Activated naive CD8-positive, alpha-beta T cell treated with anti-CD3 and anti-CD28 coated beads for 36 hours (primary cell): Measurements from ENCODE around the gene ADGRG4. TPM values are rescaled to one million over a fixed set of nuclear protein-coding genes. Genes with fewer than 3 reads are reported as not detected.
"Not testable (repeated sequence)": the region's sequence is repeated elsewhere in the genome, so short reads cannot be mapped to it uniquely, and the experiment has no call there.

Experiments
- DNase-seq: peaks from one replicate; pipeline ENCODE4 v3.0.0; 2021
- H3K27ac Mint-ChIP-seq: one replicate; pipeline ENCODE4 v1.8.0; 2022; ENCODE audit warnings: mild to moderate bottlenecking, moderate library complexity, mixed read lengths
- H3K27me3 Mint-ChIP-seq: one replicate; pipeline ENCODE4 v1.8.0; 2022; ENCODE audit warnings: mild to moderate bottlenecking, mixed read lengths
- H3K36me3 Mint-ChIP-seq: one replicate; pipeline ENCODE4 v1.8.0; 2021; ENCODE audit warnings: mild to moderate bottlenecking, mixed read lengths
- H3K4me1 Mint-ChIP-seq: one replicate; pipeline ENCODE4 v1.8.0; 2021; ENCODE audit warnings: mixed read lengths
- H3K4me3 Mint-ChIP-seq: one replicate; pipeline ENCODE4 v1.8.0; 2022; ENCODE audit warnings: mild to moderate bottlenecking, moderate library complexity, mixed read lengths
- H3K9me3 Mint-ChIP-seq: one replicate; pipeline ENCODE4 v1.8.0; 2022; ENCODE audit warnings: mixed read lengths
- total RNA-seq, 2 experiments: library from RNA; stranded (reverse); gene quantifications; one replicate each; pipeline ENCODE4 v1.2.3, GENCODE V29; 2021

The ADGRG4 gene
- total RNA-seq, 2 experiments from 2014 or later = not detected

- Mint-ChIP-seq H3K4me3 (no peak overlapping the region), H3K4me1 (no peaks in the 10 kb centered on the region), H3K36me3 (no peaks in the 10 kb centered on the region), H3K27me3 (peaks cover 8% of the 10 kb centered on the region), H3K27ac (no peak overlapping the region), H3K9me3 (no peaks in the 10 kb centered on the region)
- DNase-seq = no peak
Measured at GRCh38 chrX:136387951-136388502, 87.3 kb downstream of the ADGRG4 start.

DNA sequence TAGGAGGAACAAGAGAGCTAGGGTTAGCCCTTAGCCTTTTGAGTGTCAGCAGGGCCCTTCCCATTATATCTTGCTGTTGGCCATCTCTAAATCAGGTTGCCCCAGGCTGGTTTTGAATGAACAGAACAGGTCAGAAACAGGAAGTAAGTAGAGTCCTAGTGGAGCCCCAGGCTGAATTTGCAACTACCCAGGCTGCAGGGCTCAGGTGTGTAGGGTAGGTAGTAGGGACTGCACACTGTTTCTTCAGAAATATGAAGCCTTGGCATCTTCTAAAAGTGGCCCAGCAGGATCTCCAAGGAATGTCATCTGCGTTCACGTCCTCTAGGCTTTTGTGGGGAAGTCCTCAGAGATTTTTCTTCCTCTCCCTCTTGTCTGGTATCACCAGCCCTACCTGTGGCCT is 90.2 kb downstream of the ADGRG4 start:
- H3K4me1 Mint-ChIP-seq = no peaks in the 10 kb centered on the region
- H3K9me3 Mint-ChIP-seq = no peaks in the 10 kb centered on the region
- no peak for DNase-seq
- H3K4me3 Mint-ChIP-seq = no peak overlapping the region
- peaks cover 7% of the 10 kb centered on the region for H3K27me3 Mint-ChIP-seq
- H3K27ac Mint-ChIP-seq = no peak overlapping the region
- H3K36me3 Mint-ChIP-seq = no peaks in the 10 kb centered on the region

DNA sequence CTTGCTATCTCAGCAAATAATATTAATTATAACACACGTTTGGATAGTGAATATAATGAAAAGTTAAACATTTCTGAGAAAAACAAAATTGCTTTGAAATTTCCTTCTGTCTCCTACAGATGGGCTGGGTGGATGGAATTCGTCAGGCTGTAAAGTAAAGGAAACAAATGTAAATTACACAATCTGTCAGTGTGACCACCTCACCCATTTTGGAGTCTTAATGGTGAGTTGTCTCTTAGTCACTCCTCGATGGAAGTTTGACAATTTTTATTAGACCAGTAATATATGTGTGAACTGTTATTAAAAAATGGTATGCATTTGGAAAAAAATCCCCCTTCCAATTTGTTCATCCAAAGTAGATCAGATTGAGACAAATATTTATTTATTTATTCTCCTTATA is 94.5 kb downstream of the ADGRG4 start:
- Mint-ChIP-seq H3K4me3 (no peak overlapping the region), H3K9me3 (no peaks in the 10 kb centered on the region), H3K36me3 (no peaks in the 10 kb centered on the region), H3K4me1 (no peaks in the 10 kb centered on the region), H3K27ac (no peak overlapping the region), H3K27me3 (no peaks in the 10 kb centered on the region)
- no peak for DNase-seq

GRCh38 chrX:136397001-136397400 is 96.2 kb downstream of the ADGRG4 start:
- no peak for DNase-seq
- Mint-ChIP-seq H3K27me3 (no peaks in the 10 kb centered on the region), H3K4me3 (no peak overlapping the region), H3K27ac (no peak overlapping the region), H3K9me3 (no peaks in the 10 kb centered on the region), H3K36me3 (no peaks in the 10 kb centered on the region), H3K4me1 (no peaks in the 10 kb centered on the region)

DNA sequence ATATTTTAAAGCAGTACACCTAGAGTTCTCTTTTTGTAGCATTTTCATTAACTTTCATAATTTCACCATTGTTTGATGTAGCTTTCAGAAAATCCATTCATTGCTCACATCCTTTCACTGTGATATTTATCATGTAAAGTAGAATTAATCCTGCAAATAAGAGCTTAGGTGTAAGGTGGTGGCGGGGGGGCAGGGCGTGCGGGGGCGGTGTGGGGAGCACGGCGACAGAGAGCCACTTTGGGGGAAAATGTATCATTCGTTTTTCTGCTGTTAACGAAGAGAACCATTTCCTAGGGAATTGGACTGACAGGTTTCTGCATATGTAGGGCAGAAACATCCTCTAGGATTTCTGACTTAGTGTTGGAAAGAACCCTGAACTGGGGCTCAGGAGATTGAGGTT is 104.4 kb downstream of the ADGRG4 start:
- no peak overlapping the region for H3K4me3 Mint-ChIP-seq
- H3K4me1 Mint-ChIP-seq = no peaks in the 10 kb centered on the region
- H3K27ac Mint-ChIP-seq = no peak overlapping the region
- H3K36me3 Mint-ChIP-seq = no peaks in the 10 kb centered on the region
- H3K9me3 Mint-ChIP-seq = no peaks in the 10 kb centered on the region
- no peaks in the 10 kb centered on the region for H3K27me3 Mint-ChIP-seq
- no peak for DNase-seq

GRCh38 chrX:136417806-136418205 is 117.0 kb downstream of the ADGRG4 start:
- DNase-seq = no peak
- Mint-ChIP-seq H3K27ac (no peak overlapping the region), H3K4me1 (no peaks in the 10 kb centered on the region), H3K36me3 (no peaks in the 10 kb centered on the region), H3K9me3 (no peaks in the 10 kb centered on the region), H3K27me3 (peaks cover 3% of the 10 kb centered on the region), H3K4me3 (no peak overlapping the region)

- Mint-ChIP-seq H3K4me3 (no peak overlapping the region), H3K27me3 (peaks cover 3% of the 10 kb centered on the region), H3K36me3 (no peaks in the 10 kb centered on the region), H3K9me3 (no peaks in the 10 kb centered on the region), H3K27ac (no peak overlapping the region), H3K4me1 (no peaks in the 10 kb centered on the region)
- no peak for DNase-seq
Measured at GRCh38 chrX:136421338-136421737, 120.6 kb downstream of the ADGRG4 start.

DNA sequence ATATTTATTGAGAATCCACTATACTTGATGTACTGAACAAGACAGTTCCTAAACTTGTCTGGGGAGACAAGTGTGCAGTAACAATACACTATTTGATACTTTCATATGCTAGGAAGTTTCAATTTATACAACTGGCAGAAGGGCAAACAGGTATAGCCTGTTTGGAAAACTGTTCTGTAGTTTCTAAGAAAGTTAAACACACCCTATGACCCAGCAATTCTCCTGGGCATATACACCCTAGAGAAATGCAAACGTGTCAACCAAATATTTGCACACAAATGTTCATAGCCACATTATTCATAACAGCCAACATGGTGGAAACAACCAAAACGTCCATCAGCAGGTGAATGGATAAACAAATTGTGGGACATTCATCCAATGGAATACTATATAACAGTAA is 123.0 kb downstream of the ADGRG4 start:
- no peaks in the 10 kb centered on the region for H3K36me3 Mint-ChIP-seq
- H3K4me1 Mint-ChIP-seq = no peaks in the 10 kb centered on the region

GRCh38 chrX:136425996-136426395 is 125.2 kb downstream of the ADGRG4 start:
- Mint-ChIP-seq H3K4me3 (no peak overlapping the region), H3K27ac (no peak overlapping the region), H3K36me3 (no peaks in the 10 kb centered on the region), H3K4me1 (no peaks in the 10 kb centered on the region), H3K27me3 (no peaks in the 10 kb centered on the region), H3K9me3 (no peaks in the 10 kb centered on the region)
- no peak for DNase-seq

More for the DNA sequence above, 123.0 kb downstream of the ADGRG4 start:
- Mint-ChIP-seq H3K27ac (no peak overlapping the region), H3K4me3 (no peak overlapping the region), H3K27me3 (peaks cover 1% of the 10 kb centered on the region), H3K9me3 (no peaks in the 10 kb centered on the region)
- DNase-seq = no peak

DNA sequence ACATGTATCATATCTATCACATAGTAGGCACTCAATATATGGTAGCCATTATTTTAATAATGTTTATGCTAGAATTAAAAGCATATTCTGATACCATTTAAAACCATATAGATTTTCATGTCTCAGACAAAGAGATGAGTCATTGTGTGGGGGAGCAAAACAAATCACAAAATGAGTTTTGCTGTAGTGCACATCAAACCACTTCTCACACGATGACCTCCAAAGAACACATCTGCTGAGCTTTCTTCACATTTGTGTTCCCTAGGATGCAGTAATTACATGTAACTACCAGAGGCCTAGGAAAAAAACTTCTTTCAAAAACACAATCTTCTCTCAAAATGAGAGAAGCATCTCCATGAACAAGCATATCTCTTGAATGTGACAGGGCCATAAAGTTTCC is 130.9 kb downstream of the ADGRG4 start:
- no peak overlapping the region for H3K4me3 Mint-ChIP-seq
- no peak overlapping the region for H3K27ac Mint-ChIP-seq
- DNase-seq = no peak

DNA sequence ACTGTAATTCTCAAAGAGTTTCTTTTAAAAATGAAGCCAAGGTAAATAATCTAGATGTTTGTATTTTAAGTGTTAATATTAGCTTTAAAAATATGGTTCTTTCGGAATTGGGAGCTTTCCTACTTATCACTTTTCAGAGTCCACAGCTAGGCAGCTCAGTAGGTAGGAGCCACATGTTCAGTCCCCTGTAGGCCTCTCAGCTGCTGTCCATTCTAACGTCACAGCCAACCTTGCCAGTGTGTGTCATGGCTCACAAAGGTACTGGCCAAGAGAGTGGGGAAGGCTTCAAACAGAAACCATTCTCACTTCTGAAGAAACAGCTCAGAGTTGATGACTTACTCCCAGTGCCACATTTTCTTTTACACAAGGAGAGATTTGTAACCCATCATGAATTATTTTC is 137.0 kb downstream of the ADGRG4 start:
- Mint-ChIP-seq H3K4me3 (no peak overlapping the region), H3K27me3 (no peaks in the 10 kb centered on the region), H3K27ac (no peak overlapping the region), H3K4me1 (no peaks in the 10 kb centered on the region), H3K36me3 (no peaks in the 10 kb centered on the region), H3K9me3 (peaks cover 2% of the 10 kb centered on the region)
- no peak for DNase-seq

More for the DNA sequence above, 130.9 kb downstream of the ADGRG4 start:
- H3K9me3 Mint-ChIP-seq = peaks cover 2% of the 10 kb centered on the region
- H3K4me1 Mint-ChIP-seq = peaks cover 3% of the 10 kb centered on the region
- H3K27me3 Mint-ChIP-seq = no peaks in the 10 kb centered on the region
- H3K36me3 Mint-ChIP-seq = no peaks in the 10 kb centered on the region

DNA sequence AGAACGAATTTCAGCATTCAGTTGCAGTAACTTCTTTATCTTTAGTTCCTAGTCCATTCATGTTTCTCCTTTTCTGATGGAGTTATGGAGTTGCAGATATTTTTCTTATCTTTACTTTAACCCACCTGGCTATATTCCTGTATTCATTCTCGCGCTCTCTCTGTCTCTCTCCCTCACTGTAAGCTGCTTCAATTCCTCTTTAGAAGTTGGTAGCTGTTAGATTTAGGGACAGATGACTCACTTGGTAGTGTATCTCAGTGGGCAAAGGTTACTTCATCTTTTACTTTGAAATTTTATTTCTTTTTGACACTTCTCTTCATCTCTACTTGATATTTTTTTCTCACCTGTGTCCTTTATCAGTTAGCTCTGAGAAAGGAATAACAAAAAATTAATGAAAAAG is 137.4 kb downstream of the ADGRG4 start:
- Mint-ChIP-seq H3K4me1 (no peaks in the 10 kb centered on the region), H3K4me3 (no peak overlapping the region), H3K36me3 (no peaks in the 10 kb centered on the region), H3K27me3 (no peaks in the 10 kb centered on the region), H3K9me3 (peaks cover 2% of the 10 kb centered on the region), H3K27ac (no peak overlapping the region)
- no peak for DNase-seq

DNA sequence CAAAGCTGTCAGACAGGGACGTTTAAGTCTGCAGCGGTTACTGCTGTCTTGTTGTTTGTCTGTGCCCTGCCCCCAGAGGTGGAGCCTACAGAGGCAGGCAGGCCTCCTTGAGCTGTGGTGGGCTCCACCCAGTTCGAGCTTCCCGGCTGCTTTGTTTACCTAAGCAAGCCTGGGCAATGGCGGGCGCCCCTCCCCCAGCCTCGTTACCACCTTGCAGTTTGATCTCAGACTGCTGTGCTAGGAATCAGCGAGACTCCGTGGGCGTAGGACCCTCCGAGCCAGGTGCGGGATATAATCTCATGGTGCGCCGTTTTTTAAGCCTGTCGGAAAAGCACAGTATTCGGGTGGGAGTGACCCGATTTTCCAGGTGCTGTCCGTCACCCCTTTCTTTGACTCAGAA is 144.9 kb downstream of the ADGRG4 start:
- not testable (repeated sequence) for H3K27ac Mint-ChIP-seq, H3K36me3 Mint-ChIP-seq, H3K27me3 Mint-ChIP-seq, H3K4me1 Mint-ChIP-seq, H3K9me3 Mint-ChIP-seq, DNase-seq, H3K4me3 Mint-ChIP-seq

DNA sequence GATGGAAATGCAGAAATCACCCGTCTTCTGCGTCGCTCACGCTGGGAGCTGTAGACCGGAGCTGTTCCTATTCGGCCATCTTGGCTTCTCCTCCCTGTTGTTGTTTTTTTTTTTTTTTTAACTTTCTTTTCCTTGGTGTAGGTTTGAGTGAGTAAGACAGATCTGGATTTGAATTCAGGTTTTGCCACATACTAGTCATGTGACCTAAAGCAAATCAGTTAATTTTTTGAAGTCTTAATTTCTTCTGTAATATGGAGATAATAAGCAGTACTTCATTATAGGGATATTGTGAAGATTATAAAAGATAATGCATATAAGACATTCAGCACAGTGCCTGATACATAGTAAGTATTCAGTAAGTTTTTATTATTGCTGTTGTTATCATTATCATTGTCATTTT is 145.4 kb downstream of the ADGRG4 start:
- no peak for DNase-seq
- Mint-ChIP-seq H3K4me1 (no peaks in the 10 kb centered on the region), H3K9me3 (no peaks in the 10 kb centered on the region), H3K4me3 (no peak overlapping the region), H3K36me3 (no peaks in the 10 kb centered on the region), H3K27ac (no peak overlapping the region), H3K27me3 (no peaks in the 10 kb centered on the region)

- Mint-ChIP-seq H3K27me3 (no peaks in the 10 kb centered on the region), H3K9me3 (no peaks in the 10 kb centered on the region), H3K4me3 (no peak overlapping the region), H3K36me3 (no peaks in the 10 kb centered on the region), H3K27ac (no peak overlapping the region), H3K4me1 (no peaks in the 10 kb centered on the region)
- no peak for DNase-seq
Measured at GRCh38 chrX:136447308-136447707, 146.5 kb downstream of the ADGRG4 start.

DNA sequence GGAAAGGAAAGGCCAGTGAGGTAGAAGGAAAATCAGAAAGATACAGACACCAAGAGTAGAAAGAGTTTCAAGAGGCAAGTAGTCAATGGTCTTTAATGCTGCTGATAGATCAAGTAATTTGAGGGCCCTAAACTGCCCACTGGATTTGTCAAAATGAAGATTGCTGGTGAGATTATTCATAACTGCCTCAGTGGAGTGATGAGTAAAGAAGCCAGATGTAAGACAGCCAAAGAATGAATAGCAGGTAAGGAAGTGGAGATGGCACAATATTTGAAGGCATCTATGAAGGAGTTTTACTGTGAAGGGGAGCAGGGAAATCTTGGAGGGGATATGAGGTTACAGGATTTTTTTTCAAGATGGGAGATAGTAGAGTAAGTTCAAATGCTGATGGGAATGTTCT is 147.2 kb downstream of the ADGRG4 start:
- Mint-ChIP-seq H3K27ac (no peak overlapping the region), H3K4me1 (no peaks in the 10 kb centered on the region), H3K27me3 (no peaks in the 10 kb centered on the region), H3K9me3 (no peaks in the 10 kb centered on the region), H3K4me3 (no peak overlapping the region), H3K36me3 (no peaks in the 10 kb centered on the region)
- no peak for DNase-seq
